Measurements from ENCODE around the gene ST14. TPM values are rescaled to one million over a fixed set of nuclear protein-coding genes. Genes with fewer than 3 reads are reported as not detected.
"Not testable (repeated sequence)": the region's sequence is repeated elsewhere in the genome, so short reads cannot be mapped to it uniquely, and the experiment has no call there.

ST14 gene
- total RNA-seq, 2 donors from 2014 or later: 0.81 to 1.1 TPM

GRCh38 chr11:130161441-130162145, 2.0 kb downstream of the ST14 start:
- peaks cover 75% of the 10 kb centered on the region for H3K27me3 Mint-ChIP-seq
- ATAC-seq (no peak), DNase-seq (no peak)
- peaks cover 18% of the 10 kb centered on the region for H3K4me1 Mint-ChIP-seq
- peak overlapping the region; percentile 61 for H3K4me3 Mint-ChIP-seq
- peaks cover 7% of the 10 kb centered on the region for H3K36me3 Mint-ChIP-seq (ENCODE audit: low read depth)
- no peak overlapping the region for H3K27ac Mint-ChIP-seq
- H3K9me3 ChIP-seq (ENCODE audit: control insufficient read depth, low read length, poor library complexity, severe bottlenecking): no peaks in the 10 kb centered on the region

DNA sequence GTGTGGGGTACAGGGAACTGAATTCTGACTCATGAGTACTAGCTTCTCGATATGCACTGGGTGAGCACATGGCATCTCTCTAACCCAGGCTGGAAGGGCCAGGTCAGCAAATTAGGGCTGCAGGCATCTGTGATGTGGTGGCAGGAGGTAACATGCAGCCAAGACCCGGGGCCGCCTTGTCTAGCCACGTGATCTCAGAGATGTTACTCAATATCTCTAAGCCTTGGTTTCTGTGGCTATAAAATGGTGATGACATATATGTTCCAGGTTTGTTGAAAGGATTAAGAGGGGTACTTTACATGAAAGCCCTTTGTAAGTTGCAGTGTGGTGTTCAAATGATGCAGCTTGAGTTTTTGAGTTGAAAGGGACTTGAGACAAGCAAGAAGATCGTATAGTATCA, 3.2 kb downstream of the ST14 start:
- no peak overlapping the region for H3K27ac Mint-ChIP-seq
- DNase-seq: no peak
- no peak for ATAC-seq
- no peaks in the 10 kb centered on the region for H3K9me3 ChIP-seq (ENCODE audit: control insufficient read depth, low read length, poor library complexity, severe bottlenecking)
- H3K27me3 Mint-ChIP-seq: peaks cover 79% of the 10 kb centered on the region
- no peak overlapping the region for H3K4me3 Mint-ChIP-seq
- H3K4me1 Mint-ChIP-seq: peaks cover 18% of the 10 kb centered on the region
- H3K36me3 Mint-ChIP-seq (ENCODE audit: low read depth): peaks cover 7% of the 10 kb centered on the region

GRCh38 chr11:130163346-130164220, 4.0 kb downstream of the ST14 start:
- ATAC-seq (no peak), DNase-seq (no peak)
- Mint-ChIP-seq H3K4me1 (peaks cover 16% of the 10 kb centered on the region), H3K27me3 (peaks cover 78% of the 10 kb centered on the region), H3K4me3 (no peak overlapping the region), H3K36me3 (ENCODE audit: low read depth) (peaks cover 5% of the 10 kb centered on the region), H3K27ac (no peak overlapping the region)
- H3K9me3 ChIP-seq (ENCODE audit: control insufficient read depth, low read length, poor library complexity, severe bottlenecking): no peaks in the 10 kb centered on the region

DNA sequence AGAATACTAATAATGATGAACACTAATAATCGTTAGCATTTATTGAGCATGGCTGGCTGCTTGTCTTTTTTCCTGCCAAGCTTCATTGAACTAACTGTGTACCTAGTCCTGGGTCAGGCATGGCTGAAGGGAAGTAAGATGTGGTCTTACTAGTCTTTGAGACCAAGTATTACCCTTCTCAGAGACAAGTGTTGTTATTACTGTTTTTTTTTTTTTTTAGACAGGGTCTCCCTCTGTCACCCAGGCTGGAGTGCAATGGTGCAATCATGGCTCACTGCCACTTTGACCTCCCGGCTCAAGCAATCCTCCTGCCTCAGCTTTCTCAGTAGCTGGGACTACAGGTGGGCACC, 4.6 kb downstream of the ST14 start:
- ATAC-seq: no peak
- DNase-seq: no peak
- no peaks in the 10 kb centered on the region for H3K9me3 ChIP-seq (ENCODE audit: control insufficient read depth, low read length, poor library complexity, severe bottlenecking)
- Mint-ChIP-seq H3K4me3 (no peak overlapping the region), H3K27ac (no peak overlapping the region), H3K36me3 (ENCODE audit: low read depth) (peaks cover 2% of the 10 kb centered on the region), H3K27me3 (peaks cover 75% of the 10 kb centered on the region), H3K4me1 (peaks cover 10% of the 10 kb centered on the region)

DNA sequence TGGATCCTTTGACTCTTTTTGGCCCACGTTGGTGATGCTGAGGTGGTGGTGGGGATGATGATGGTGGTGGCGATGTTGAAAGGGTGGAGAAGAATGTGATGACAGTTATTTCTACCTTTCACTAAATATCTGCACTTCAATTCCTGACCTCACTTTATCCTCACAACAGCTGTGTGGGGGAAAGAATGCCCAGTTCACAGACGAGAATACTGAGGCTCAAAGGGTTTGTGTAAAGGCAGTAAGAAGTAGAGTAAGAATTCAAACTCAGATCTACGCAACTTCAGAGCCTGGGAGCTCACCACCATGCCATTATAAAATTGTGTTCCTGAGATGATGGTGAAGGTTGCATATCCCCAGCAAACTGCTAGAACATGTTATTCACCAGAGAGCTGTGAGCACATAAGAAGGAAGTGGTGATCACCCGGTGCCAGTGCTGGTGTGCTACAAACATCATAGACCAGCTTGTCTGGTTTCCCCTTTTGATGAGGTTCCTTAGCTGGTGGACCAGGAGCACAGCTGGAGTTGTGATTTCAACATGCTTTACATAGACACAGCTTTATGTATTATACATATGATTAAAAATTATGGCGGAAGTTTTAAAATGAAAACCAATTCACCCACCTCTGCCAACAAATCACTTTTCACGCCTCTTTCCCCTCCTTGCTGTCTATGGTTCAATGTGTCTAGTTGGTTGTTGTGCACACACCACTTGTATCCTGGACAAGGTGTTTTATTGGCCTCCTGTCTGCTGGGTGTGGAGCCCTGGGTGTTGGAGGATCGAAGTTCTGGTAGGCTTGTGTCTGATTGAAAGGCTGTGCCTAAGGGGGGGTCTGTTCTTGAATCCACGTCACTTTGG, 6.2 kb downstream of the ST14 start:
- Mint-ChIP-seq H3K4me3 (no peak overlapping the region), H3K27me3 (peaks cover 81% of the 10 kb centered on the region), H3K27ac (no peak overlapping the region), H3K36me3 (ENCODE audit: low read depth) (peaks cover 3% of the 10 kb centered on the region), H3K4me1 (peaks cover 12% of the 10 kb centered on the region)
- ATAC-seq: peak; percentile 50
- H3K9me3 ChIP-seq (ENCODE audit: control insufficient read depth, low read length, poor library complexity, severe bottlenecking): no peaks in the 10 kb centered on the region
- no peak for DNase-seq

- no peak for DNase-seq
- Mint-ChIP-seq H3K27me3 (peaks cover 77% of the 10 kb centered on the region), H3K4me3 (no peak overlapping the region), H3K36me3 (ENCODE audit: low read depth) (peaks cover 3% of the 10 kb centered on the region), H3K27ac (no peak overlapping the region), H3K4me1 (peaks cover 10% of the 10 kb centered on the region)
- H3K9me3 ChIP-seq (ENCODE audit: control insufficient read depth, low read length, poor library complexity, severe bottlenecking): no peaks in the 10 kb centered on the region
- peak; percentile 66 for ATAC-seq
Observed at GRCh38 chr11:130166457-130166784, 6.8 kb downstream of the ST14 start.

- H3K27ac Mint-ChIP-seq: no peak overlapping the region
- H3K4me3 Mint-ChIP-seq: no peak overlapping the region
- H3K36me3 Mint-ChIP-seq (ENCODE audit: low read depth): peaks cover 3% of the 10 kb centered on the region
- H3K9me3 ChIP-seq (ENCODE audit: control insufficient read depth, low read length, poor library complexity, severe bottlenecking): no peaks in the 10 kb centered on the region
- no peak for ATAC-seq
- DNase-seq: no peak
- H3K4me1 Mint-ChIP-seq: peaks cover 9% of the 10 kb centered on the region
- peaks cover 73% of the 10 kb centered on the region for H3K27me3 Mint-ChIP-seq
Observed at GRCh38 chr11:130167146-130167545, 7.6 kb downstream of the ST14 start.

DNA sequence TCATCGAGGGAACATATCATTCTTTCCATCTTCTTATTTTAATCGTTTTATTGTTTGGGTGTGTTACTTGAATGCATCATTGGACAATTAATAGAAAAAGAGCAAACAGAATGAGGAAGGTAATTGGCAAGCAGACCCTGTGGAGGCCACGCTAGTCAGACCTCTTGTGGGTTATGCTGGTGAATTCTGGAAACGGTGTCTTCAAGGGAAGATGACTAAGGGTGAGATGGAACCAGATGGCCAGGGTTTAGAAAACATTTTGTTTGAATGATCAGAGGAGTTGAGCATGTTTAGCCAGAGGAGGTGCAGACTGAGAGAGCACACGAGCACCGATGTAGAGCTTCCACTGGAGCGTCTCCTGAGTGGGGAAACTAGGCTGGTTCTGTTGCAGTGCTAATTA, 8.5 kb downstream of the ST14 start:
- H3K9me3 ChIP-seq (ENCODE audit: control insufficient read depth, low read length, poor library complexity, severe bottlenecking): no peaks in the 10 kb centered on the region
- Mint-ChIP-seq H3K27me3 (peaks cover 69% of the 10 kb centered on the region), H3K27ac (no peak overlapping the region), H3K4me3 (no peak overlapping the region), H3K4me1 (peaks cover 9% of the 10 kb centered on the region), H3K36me3 (ENCODE audit: low read depth) (peaks cover 3% of the 10 kb centered on the region)
- DNase-seq: no peak
- no peak for ATAC-seq

GRCh38 chr11:130170345-130170744, 10.8 kb downstream of the ST14 start:
- DNase-seq (no peak), ATAC-seq (no peak)
- Mint-ChIP-seq H3K27me3 (peaks cover 57% of the 10 kb centered on the region), H3K4me3 (no peak overlapping the region), H3K27ac (no peak overlapping the region), H3K36me3 (ENCODE audit: low read depth) (peaks cover 3% of the 10 kb centered on the region), H3K4me1 (peaks cover 7% of the 10 kb centered on the region)
- H3K9me3 ChIP-seq (ENCODE audit: control insufficient read depth, low read length, poor library complexity, severe bottlenecking): no peaks in the 10 kb centered on the region

- H3K27ac Mint-ChIP-seq: no peak overlapping the region
- peaks cover 46% of the 10 kb centered on the region for H3K27me3 Mint-ChIP-seq
- H3K4me1 Mint-ChIP-seq: peaks cover 7% of the 10 kb centered on the region
- H3K9me3 ChIP-seq (ENCODE audit: control insufficient read depth, low read length, poor library complexity, severe bottlenecking): no peaks in the 10 kb centered on the region
- ATAC-seq (no peak), DNase-seq (no peak)
- no peak overlapping the region for H3K4me3 Mint-ChIP-seq
- peaks cover 3% of the 10 kb centered on the region for H3K36me3 Mint-ChIP-seq (ENCODE audit: low read depth)
Observed at GRCh38 chr11:130171534-130171933, 12.0 kb downstream of the ST14 start.

DNA sequence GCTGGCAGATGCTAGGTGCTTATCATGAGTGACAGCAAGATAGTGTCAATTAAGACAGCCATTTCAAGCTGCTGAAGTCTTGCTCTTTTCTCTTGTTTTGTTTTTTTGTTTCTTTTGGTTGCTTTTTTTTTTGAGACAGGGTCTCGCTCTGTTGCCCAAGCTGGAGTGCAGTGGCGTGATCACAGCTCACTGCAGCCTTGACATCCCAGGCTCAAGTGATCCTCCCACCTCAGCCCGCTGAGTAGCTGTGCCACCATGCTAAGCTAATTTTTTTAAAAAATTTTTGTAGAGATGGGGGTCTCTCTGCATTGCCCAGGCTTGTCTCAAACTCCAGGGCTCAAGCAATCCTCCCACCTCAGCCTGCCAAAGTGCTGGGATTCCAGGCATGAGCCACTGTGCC, 12.4 kb downstream of the ST14 start:
- peaks cover 45% of the 10 kb centered on the region for H3K27me3 Mint-ChIP-seq
- not testable (repeated sequence) for ATAC-seq; H3K4me3 Mint-ChIP-seq; DNase-seq; H3K4me1 Mint-ChIP-seq; H3K27ac Mint-ChIP-seq; H3K36me3 Mint-ChIP-seq (ENCODE audit: low read depth); H3K9me3 ChIP-seq (ENCODE audit: control insufficient read depth, low read length, poor library complexity, severe bottlenecking)

GRCh38 chr11:130174642-130175041, 15.1 kb downstream of the ST14 start:
- ATAC-seq (no peak), DNase-seq (no peak)
- no peaks in the 10 kb centered on the region for H3K9me3 ChIP-seq (ENCODE audit: control insufficient read depth, low read length, poor library complexity, severe bottlenecking)
- Mint-ChIP-seq H3K4me3 (no peak overlapping the region), H3K27me3 (peaks cover 35% of the 10 kb centered on the region), H3K4me1 (peaks cover 5% of the 10 kb centered on the region), H3K36me3 (ENCODE audit: low read depth) (peaks cover 2% of the 10 kb centered on the region), H3K27ac (no peak overlapping the region)

GRCh38 chr11:130175898-130176297, 16.3 kb downstream of the ST14 start:
- Mint-ChIP-seq H3K27ac (no peak overlapping the region), H3K27me3 (peaks cover 25% of the 10 kb centered on the region), H3K4me3 (no peak overlapping the region), H3K36me3 (ENCODE audit: low read depth) (no peaks in the 10 kb centered on the region), H3K4me1 (peaks cover 3% of the 10 kb centered on the region)
- ATAC-seq: no peak
- DNase-seq: no peak
- H3K9me3 ChIP-seq (ENCODE audit: control insufficient read depth, low read length, poor library complexity, severe bottlenecking): no peaks in the 10 kb centered on the region

Data from T-helper 17 cell (primary cell).